ENCODE data around the gene ZNF148.
"Not testable (repeated sequence)": the region's sequence is repeated elsewhere in the genome, so short reads cannot be mapped to it uniquely, and the experiment has no call there.

ZNF148 gene

GRCh38 chr3:125406070-125406469 is 30.9 kb upstream of the ZNF148 start:
- Histone ChIP-seq H2BK5ac (ENCODE audit: low read length) (no peak overlapping the region), H4K5ac (ENCODE audit: low read length) (no peak overlapping the region), H3K79me1 (ENCODE audit: low read length) (no peaks in the 10 kb centered on the region), H3K27ac (ENCODE audit: low read depth, low read length) (no peak overlapping the region), H3K36me3 (ENCODE audit: control insufficient read depth, insufficient read depth, low read length) (no peaks in the 10 kb centered on the region), H3K23ac (ENCODE audit: low read length) (no peak overlapping the region), H3K9ac (ENCODE audit: low read length) (no peak overlapping the region), H2AK5ac (ENCODE audit: low read length) (no peak overlapping the region), H2BK120ac (ENCODE audit: low read depth, low read length) (no peak overlapping the region), H3K18ac (ENCODE audit: low read length) (no peak overlapping the region), H3K27me3 (ENCODE audit: insufficient read depth, low read length, poor library complexity) (peaks cover 2% of the 10 kb centered on the region), H3K79me2 (ENCODE audit: control insufficient read depth, insufficient read depth, low read length) (no peaks in the 10 kb centered on the region), H4K8ac (ENCODE audit: low read depth, low read length) (no peak overlapping the region), H3K4me2 (ENCODE audit: low read length) (no peak overlapping the region), H2BK15ac (replicated peaks; ENCODE audit: low read depth) (no peak overlapping the region), H3K4me3 (ENCODE audit: low read length) (no peak overlapping the region), H3K56ac (ENCODE audit: low read length) (no peak overlapping the region), H3K4me1 (ENCODE audit: control insufficient read depth, low read depth, low read length) (no peaks in the 10 kb centered on the region), H3K4ac (ENCODE audit: low read depth, low read length) (no peak overlapping the region)
- no peak for DNase-seq
- WGBS (ENCODE audit: extremely low coverage, insufficient coverage, low lambda C conversion rate), result 100% methylated on average over 2 of the region's 2 CpGs

GRCh38 chr3:125405515-125405914 is 30.4 kb upstream of the ZNF148 start:
- WGBS (ENCODE audit: extremely low coverage, insufficient coverage, low lambda C conversion rate), result no CpG with 5 or more reads among the region's 4 CpGs
- not testable (repeated sequence) for H2BK15ac ChIP-seq (replicated peaks; ENCODE audit: low read depth); H3K18ac ChIP-seq (ENCODE audit: low read length)

GRCh38 chr3:125403789-125404188 is 28.7 kb upstream of the ZNF148 start:
- Histone ChIP-seq H3K56ac (ENCODE audit: low read length) (no peak overlapping the region), H3K79me1 (ENCODE audit: low read length) (no peaks in the 10 kb centered on the region), H3K36me3 (ENCODE audit: control insufficient read depth, insufficient read depth, low read length) (no peaks in the 10 kb centered on the region), H3K4me3 (ENCODE audit: low read length) (no peak overlapping the region), H3K9ac (ENCODE audit: low read length) (no peak overlapping the region), H2BK120ac (ENCODE audit: low read depth, low read length) (no peak overlapping the region), H3K4me1 (ENCODE audit: control insufficient read depth, low read depth, low read length) (no peaks in the 10 kb centered on the region), H3K18ac (ENCODE audit: low read length) (no peak overlapping the region), H2AK5ac (ENCODE audit: low read length) (no peak overlapping the region), H2BK5ac (ENCODE audit: low read length) (no peak overlapping the region), H3K23ac (ENCODE audit: low read length) (no peak overlapping the region), H3K27me3 (ENCODE audit: insufficient read depth, low read length, poor library complexity) (no peaks in the 10 kb centered on the region), H3K27ac (ENCODE audit: low read depth, low read length) (no peak overlapping the region), H2BK15ac (replicated peaks; ENCODE audit: low read depth) (no peak overlapping the region), H3K4me2 (ENCODE audit: low read length) (no peak overlapping the region), H4K5ac (ENCODE audit: low read length) (no peak overlapping the region), H3K4ac (ENCODE audit: low read depth, low read length) (no peak overlapping the region), H4K8ac (ENCODE audit: low read depth, low read length) (no peak overlapping the region), H3K79me2 (ENCODE audit: control insufficient read depth, insufficient read depth, low read length) (no peaks in the 10 kb centered on the region)
- DNase-seq, result no peak
- no CpG with 5 or more reads among the region's 2 CpGs for WGBS (ENCODE audit: extremely low coverage, insufficient coverage, low lambda C conversion rate)

More at GRCh38 chr3:125405515-125405914, 30.4 kb upstream of the ZNF148 start:
- H3K27me3 ChIP-seq (ENCODE audit: insufficient read depth, low read length, poor library complexity); H3K79me1 ChIP-seq (ENCODE audit: low read length); H3K4me3 ChIP-seq (ENCODE audit: low read length); H3K36me3 ChIP-seq (ENCODE audit: control insufficient read depth, insufficient read depth, low read length); H3K56ac ChIP-seq (ENCODE audit: low read length); H3K4ac ChIP-seq (ENCODE audit: low read depth, low read length); H4K5ac ChIP-seq (ENCODE audit: low read length); H3K4me2 ChIP-seq (ENCODE audit: low read length); H4K8ac ChIP-seq (ENCODE audit: low read depth, low read length); H3K4me1 ChIP-seq (ENCODE audit: control insufficient read depth, low read depth, low read length); H2BK120ac ChIP-seq (ENCODE audit: low read depth, low read length); H2AK5ac ChIP-seq (ENCODE audit: low read length); H3K27ac ChIP-seq (ENCODE audit: low read depth, low read length); H3K23ac ChIP-seq (ENCODE audit: low read length); H3K79me2 ChIP-seq (ENCODE audit: control insufficient read depth, insufficient read depth, low read length); H2BK5ac ChIP-seq (ENCODE audit: low read length); DNase-seq; H3K9ac ChIP-seq (ENCODE audit: low read length): not testable (repeated sequence)

GRCh38 chr3:125402639-125403038 is 27.5 kb upstream of the ZNF148 start:
- no peak for DNase-seq

GRCh38 chr3:125401402-125401801 is 26.3 kb upstream of the ZNF148 start:
- Histone ChIP-seq H3K4ac (ENCODE audit: low read depth, low read length) (no peak overlapping the region), H3K4me1 (ENCODE audit: control insufficient read depth, low read depth, low read length) (no peaks in the 10 kb centered on the region), H3K79me2 (ENCODE audit: control insufficient read depth, insufficient read depth, low read length) (no peaks in the 10 kb centered on the region), H3K4me3 (ENCODE audit: low read length) (no peak overlapping the region), H3K27me3 (ENCODE audit: insufficient read depth, low read length, poor library complexity) (no peaks in the 10 kb centered on the region), H3K23ac (ENCODE audit: low read length) (no peak overlapping the region), H2BK120ac (ENCODE audit: low read depth, low read length) (no peak overlapping the region), H3K56ac (ENCODE audit: low read length) (no peak overlapping the region), H2BK15ac (replicated peaks; ENCODE audit: low read depth) (no peak overlapping the region), H4K5ac (ENCODE audit: low read length) (no peak overlapping the region), H4K8ac (ENCODE audit: low read depth, low read length) (no peak overlapping the region), H3K36me3 (ENCODE audit: control insufficient read depth, insufficient read depth, low read length) (no peaks in the 10 kb centered on the region), H3K18ac (ENCODE audit: low read length) (no peak overlapping the region), H3K27ac (ENCODE audit: low read depth, low read length) (no peak overlapping the region), H2AK5ac (ENCODE audit: low read length) (no peak overlapping the region), H3K79me1 (ENCODE audit: low read length) (no peaks in the 10 kb centered on the region), H2BK5ac (ENCODE audit: low read length) (no peak overlapping the region), H3K9ac (ENCODE audit: low read length) (no peak overlapping the region), H3K4me2 (ENCODE audit: low read length) (no peak overlapping the region)
- WGBS (ENCODE audit: extremely low coverage, insufficient coverage, low lambda C conversion rate), result no CpG with 5 or more reads among the region's 1 CpG
- peak; percentile 19 for DNase-seq

More at GRCh38 chr3:125402639-125403038, 27.5 kb upstream of the ZNF148 start:
- no peaks in the 10 kb centered on the region for H3K79me2 ChIP-seq (ENCODE audit: control insufficient read depth, insufficient read depth, low read length)
- no peak overlapping the region for H2BK15ac ChIP-seq (replicated peaks; ENCODE audit: low read depth)
- H3K56ac ChIP-seq (ENCODE audit: low read length), result no peak overlapping the region
- H3K36me3 ChIP-seq (ENCODE audit: control insufficient read depth, insufficient read depth, low read length), result no peaks in the 10 kb centered on the region
- H3K79me1 ChIP-seq (ENCODE audit: low read length), result no peaks in the 10 kb centered on the region
- no peak overlapping the region for H3K27ac ChIP-seq (ENCODE audit: low read depth, low read length)
- H3K23ac ChIP-seq (ENCODE audit: low read length), result no peak overlapping the region
- no peaks in the 10 kb centered on the region for H3K27me3 ChIP-seq (ENCODE audit: insufficient read depth, low read length, poor library complexity)
- no peaks in the 10 kb centered on the region for H3K4me1 ChIP-seq (ENCODE audit: control insufficient read depth, low read depth, low read length)
- no peak overlapping the region for H4K5ac ChIP-seq (ENCODE audit: low read length)
- H3K4me2 ChIP-seq (ENCODE audit: low read length), result no peak overlapping the region
- H2AK5ac ChIP-seq (ENCODE audit: low read length), result no peak overlapping the region
- H2BK5ac ChIP-seq (ENCODE audit: low read length), result no peak overlapping the region
- no peak overlapping the region for H3K4me3 ChIP-seq (ENCODE audit: low read length)
- H2BK120ac ChIP-seq (ENCODE audit: low read depth, low read length), result no peak overlapping the region
- no peak overlapping the region for H4K8ac ChIP-seq (ENCODE audit: low read depth, low read length)
- no peak overlapping the region for H3K9ac ChIP-seq (ENCODE audit: low read length)
- H3K18ac ChIP-seq (ENCODE audit: low read length), result no peak overlapping the region
- WGBS (ENCODE audit: extremely low coverage, insufficient coverage, low lambda C conversion rate), result no CpG with 5 or more reads among the region's 2 CpGs
- H3K4ac ChIP-seq (ENCODE audit: low read depth, low read length), result no peak overlapping the region

GRCh38 chr3:125398952-125399351 is 23.8 kb upstream of the ZNF148 start:
- Histone ChIP-seq H2BK15ac (replicated peaks; ENCODE audit: low read depth) (no peak overlapping the region), H3K4ac (ENCODE audit: low read depth, low read length) (no peak overlapping the region), H3K4me2 (ENCODE audit: low read length) (no peak overlapping the region), H4K8ac (ENCODE audit: low read depth, low read length) (no peak overlapping the region), H3K56ac (ENCODE audit: low read length) (no peak overlapping the region), H3K18ac (ENCODE audit: low read length) (no peak overlapping the region), H3K4me3 (ENCODE audit: low read length) (no peak overlapping the region), H2AK5ac (ENCODE audit: low read length) (no peak overlapping the region), H3K23ac (ENCODE audit: low read length) (no peak overlapping the region), H3K79me1 (ENCODE audit: low read length) (no peaks in the 10 kb centered on the region), H3K4me1 (ENCODE audit: control insufficient read depth, low read depth, low read length) (no peaks in the 10 kb centered on the region), H2BK120ac (ENCODE audit: low read depth, low read length) (no peak overlapping the region), H3K27me3 (ENCODE audit: insufficient read depth, low read length, poor library complexity) (no peaks in the 10 kb centered on the region), H2BK5ac (ENCODE audit: low read length) (no peak overlapping the region), H3K79me2 (ENCODE audit: control insufficient read depth, insufficient read depth, low read length) (no peaks in the 10 kb centered on the region), H3K27ac (ENCODE audit: low read depth, low read length) (no peak overlapping the region), H3K36me3 (ENCODE audit: control insufficient read depth, insufficient read depth, low read length) (no peaks in the 10 kb centered on the region), H3K9ac (ENCODE audit: low read length) (no peak overlapping the region), H4K5ac (ENCODE audit: low read length) (no peak overlapping the region)
- peak; percentile 33 for DNase-seq
- WGBS (ENCODE audit: extremely low coverage, insufficient coverage, low lambda C conversion rate), result no CpG with 5 or more reads among the region's 1 CpG

All from mesendoderm (in vitro differentiated cells).